ENCODE results near the gene MRPL24. TPM values are rescaled to one million over a fixed set of nuclear protein-coding genes. Genes with fewer than 3 reads are reported as not detected.

MRPL24 gene
- total RNA-seq, 2 donors from 2014 or later: 39.1 to 86.7 TPM

DNA sequence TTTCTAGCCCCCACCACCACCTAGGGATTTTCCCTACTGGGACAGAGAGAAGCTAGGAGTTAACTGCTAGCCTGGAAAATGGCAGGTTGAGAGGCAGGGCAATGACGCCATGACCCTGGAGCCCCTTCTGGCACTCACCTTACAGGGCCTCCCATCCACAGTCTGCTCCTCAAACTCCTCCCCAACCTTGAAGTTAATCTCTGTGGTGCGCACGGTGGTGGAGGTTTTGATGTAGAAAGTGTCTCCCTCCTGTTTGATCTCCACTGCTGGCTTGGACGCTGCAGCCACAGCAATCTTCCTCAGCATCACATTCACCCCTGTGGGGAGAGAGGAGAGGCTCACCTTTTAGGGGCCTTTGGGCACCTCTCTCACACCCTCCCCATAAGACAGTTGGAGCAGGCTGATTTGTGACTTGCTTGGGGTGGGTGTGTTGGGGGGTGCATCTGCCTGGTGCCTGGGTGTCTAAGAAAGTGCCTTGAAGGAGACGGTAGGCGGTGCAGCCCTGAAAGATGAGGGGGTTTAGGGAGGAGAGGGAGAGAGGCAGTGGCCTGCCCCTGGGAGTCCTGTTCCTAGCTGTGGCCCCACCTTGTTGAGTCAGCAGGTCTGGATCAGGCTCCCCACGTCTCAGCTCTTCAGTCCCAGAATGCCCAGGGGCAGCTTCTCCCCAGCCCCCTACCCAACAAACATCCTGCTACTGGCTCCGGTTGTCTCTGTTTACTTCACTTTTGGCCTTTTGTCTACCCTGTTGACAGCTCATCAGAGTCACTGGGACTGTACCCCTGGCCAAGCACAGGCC, 40.0 kb downstream of the MRPL24 start:
- DNase-seq: no peak
- peaks cover 9% of the 10 kb centered on the region for H3K27me3 ChIP-seq
- no peak overlapping the region for H3K4me3 ChIP-seq
- H3K9me3 ChIP-seq: no peaks in the 10 kb centered on the region
- no peak overlapping the region for H3K9ac ChIP-seq (ENCODE audit: low read depth in 2 of 2, low read length in 2 of 2)
- H3K27ac ChIP-seq: no peak overlapping the region
- H3K36me3 ChIP-seq: no peaks in the 10 kb centered on the region
- peaks cover 11% of the 10 kb centered on the region for H3K4me1 ChIP-seq
- no peak for TF ChIP-seq CTCF (IDR thresholded peaks at IDR 0.05)
- intact Hi-C loops (cut with DNase I): no loop called here

DNA sequence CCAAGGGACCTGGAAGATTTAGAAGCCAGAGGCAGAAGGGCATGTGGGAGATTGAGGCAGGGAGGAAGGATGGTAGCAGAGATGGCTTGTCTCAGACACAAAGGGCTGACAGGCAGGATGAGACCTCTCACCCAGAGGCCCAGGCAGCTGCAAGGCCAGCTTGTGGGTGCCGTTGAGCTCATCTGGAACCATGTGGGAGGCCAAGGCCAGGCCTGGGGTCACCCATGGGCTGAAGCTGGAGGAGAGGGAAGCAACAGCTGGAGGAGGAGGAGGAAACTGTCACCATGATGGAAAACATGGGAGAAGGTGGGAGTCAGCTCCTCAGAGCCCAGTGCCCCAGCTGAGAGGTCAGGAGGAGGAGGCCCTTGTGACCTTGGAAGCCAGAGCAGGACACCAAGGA, 41.9 kb downstream of the MRPL24 start:
- Histone ChIP-seq H3K27ac (no peak overlapping the region), H3K27me3 (no peaks in the 10 kb centered on the region), H3K9me3 (no peaks in the 10 kb centered on the region), H3K4me1 (no peaks in the 10 kb centered on the region), H3K4me3 (no peak overlapping the region), H3K9ac (ENCODE audit: low read depth in 2 of 2, low read length in 2 of 2) (no peak overlapping the region), H3K36me3 (no peaks in the 10 kb centered on the region)
- TF ChIP-seq CTCF (IDR thresholded peaks at IDR 0.05): no peak
- no peak for DNase-seq
- intact Hi-C loops (cut with DNase I): no loop called here

GRCh38 chr1:156697481-156697880, 43.4 kb downstream of the MRPL24 start:
- intact Hi-C loops (cut with DNase I): no loop called here
- no peaks in the 10 kb centered on the region for H3K4me1 ChIP-seq

GRCh38 chr1:156696755-156697154, 44.1 kb downstream of the MRPL24 start:
- Histone ChIP-seq H3K27me3 (no peaks in the 10 kb centered on the region), H3K36me3 (no peaks in the 10 kb centered on the region), H3K4me3 (no peak overlapping the region), H3K4me1 (no peaks in the 10 kb centered on the region), H3K9me3 (no peaks in the 10 kb centered on the region), H3K27ac (no peak overlapping the region), H3K9ac (ENCODE audit: low read depth in 2 of 2, low read length in 2 of 2) (no peak overlapping the region)
- intact Hi-C loops (cut with DNase I): no loop called here
- DNase-seq: no peak
- TF ChIP-seq CTCF (IDR thresholded peaks at IDR 0.05): no peak

More at GRCh38 chr1:156697481-156697880, 43.4 kb downstream of the MRPL24 start:
- no peaks in the 10 kb centered on the region for H3K36me3 ChIP-seq
- H3K27me3 ChIP-seq: no peaks in the 10 kb centered on the region
- H3K9ac ChIP-seq (ENCODE audit: low read depth in 2 of 2, low read length in 2 of 2): no peak overlapping the region
- no peak overlapping the region for H3K27ac ChIP-seq
- no peak for TF ChIP-seq CTCF (IDR thresholded peaks at IDR 0.05)
- no peaks in the 10 kb centered on the region for H3K9me3 ChIP-seq
- DNase-seq: no peak
- H3K4me3 ChIP-seq: no peak overlapping the region

DNA sequence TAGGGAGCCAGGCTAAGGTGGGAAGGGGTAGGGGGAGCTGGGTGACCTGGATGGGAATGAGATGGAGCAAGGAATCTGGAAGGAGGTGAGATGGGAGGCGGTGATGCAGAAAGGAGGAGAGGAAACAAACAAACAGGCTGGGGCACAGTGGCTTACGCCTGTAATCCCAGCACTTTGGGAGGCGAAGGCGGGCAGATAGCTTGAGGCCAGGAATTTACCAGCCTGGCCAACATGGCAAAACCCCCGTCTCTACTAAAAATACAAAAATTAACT, 46.3 kb downstream of the MRPL24 start:
- Histone ChIP-seq H3K4me1 (peaks cover 1% of the 10 kb centered on the region), H3K9me3 (no peaks in the 10 kb centered on the region), H3K9ac (ENCODE audit: low read depth in 2 of 2, low read length in 2 of 2) (no peak overlapping the region), H3K27me3 (no peaks in the 10 kb centered on the region), H3K36me3 (no peaks in the 10 kb centered on the region), H3K4me3 (no peak overlapping the region), H3K27ac (no peak overlapping the region)
- intact Hi-C loops (cut with DNase I): no loop called here
- no peak for DNase-seq
- TF ChIP-seq CTCF (IDR thresholded peaks at IDR 0.05): no peak

Data from colonic mucosa (tissue), 4 donors.